HepG2 (cell line): ENCODE results near the gene CREB3. TPM values are rescaled to one million over a fixed set of nuclear protein-coding genes. Genes with fewer than 3 reads are reported as not detected.
A peak's percentile ranks its signal among the peaks of the same experiment; 100 is the strongest.

Experiments
- ATF7-NPFF ChIP-seq: sonication (generic); formaldehyde crosslinking; IDR thresholded peaks from 2 replicates; pipeline ENCODE4 v1.8.1; 2023; ENCODE audit warnings: mild to moderate bottlenecking, low read depth, missing genetic modification reagents, moderate library complexity
- ATM ChIP-seq: fragments of 450-650 bp; IDR thresholded peaks from 2 replicates; pipeline ENCODE4 v1.7.1; 2017; ENCODE audit warnings: mild to moderate bottlenecking, borderline replicate concordance
- ATRX ChIP-seq: sonication (generic); formaldehyde crosslinking; IDR thresholded peaks from 2 replicates; pipeline ENCODE4 v1.4.0; 2020; ENCODE audit warnings: missing genetic modification reagents, borderline replicate concordance
- CAMTA2 ChIP-seq: sonication (generic); formaldehyde crosslinking; IDR thresholded peaks from 2 replicates; pipeline ENCODE4 v1.4.0; 2020; ENCODE audit warnings: mild to moderate bottlenecking, missing genetic modification reagents, borderline replicate concordance
- FOXC1 ChIP-seq: sonication (generic); formaldehyde crosslinking; IDR thresholded peaks from 2 replicates; pipeline ENCODE4 v1.8.0; 2022; ENCODE audit warnings: mild to moderate bottlenecking, missing genetic modification reagents, borderline replicate concordance
- FOXK2 ChIP-seq: fragments of 450-650 bp; IDR thresholded peaks from 2 replicates; pipeline ENCODE4 v1.6.1; 2016
- IKZF4 ChIP-seq: sonication (generic); formaldehyde crosslinking; IDR thresholded peaks from 2 replicates; pipeline ENCODE4 v1.5.1; 2020; ENCODE audit warnings: borderline replicate concordance, mild to moderate bottlenecking, low read depth, missing genetic modification reagents; ENCODE audit errors: not compliant biosample characterization
- MATR3 ChIP-seq: sonication (generic); formaldehyde crosslinking; IDR thresholded peaks from 2 replicates; pipeline ENCODE4 v1.4.0; 2020; ENCODE audit warnings: missing genetic modification reagents
- PHF8 ChIP-seq: sonication (generic); formaldehyde crosslinking; IDR thresholded peaks from 2 replicates; pipeline ENCODE4 v1.5.0; 2020; ENCODE audit warnings: missing genetic modification reagents
- RBFOX2 ChIP-seq: fragments of 200-400 bp; formaldehyde crosslinking; IDR thresholded peaks from 2 replicates; pipeline ENCODE4 v1.6.1; 2017; ENCODE audit warnings: low read depth, mild to moderate bottlenecking, low read length
- RORA ChIP-seq: sonication (generic); formaldehyde crosslinking; IDR thresholded peaks from 2 replicates; pipeline ENCODE4 v1.5.0; 2020; ENCODE audit warnings: mild to moderate bottlenecking, missing genetic modification reagents, moderate library complexity
- SOX6 ChIP-seq, 2 experiments: fragments of 450-650 bp in 1 of 2; sonication (generic) in 1 of 2; formaldehyde crosslinking in 1 of 2; IDR thresholded peaks; 2 replicates each; pipeline versions ENCODE4 v1.4.0 to v1.6.1; 2017 to 2020; ENCODE audit warnings: antibody characterized with exemption in 1 of 2, mild to moderate bottlenecking in 1 of 2, missing genetic modification reagents in 1 of 2
- ZBTB8A ChIP-seq: sonication (generic); formaldehyde crosslinking; IDR thresholded peaks from 2 replicates; pipeline ENCODE4 v1.4.0; 2020; ENCODE audit warnings: mild to moderate bottlenecking, low read depth, missing genetic modification reagents, borderline replicate concordance
- ZKSCAN1 ChIP-seq: fragments of 150-350 bp; IDR thresholded peaks from 2 replicates; pipeline ENCODE4 v1.6.1; 2014; ENCODE audit warnings: low read length
- ZNF180 ChIP-seq: sonication (generic); formaldehyde crosslinking; IDR thresholded peaks from 2 replicates; pipeline ENCODE4 v1.4.0; 2020; ENCODE audit warnings: low read depth, missing genetic modification reagents, borderline replicate concordance
- ZNF264 ChIP-seq: sonication (generic); formaldehyde crosslinking; IDR thresholded peaks from 2 replicates; pipeline ENCODE4 v1.4.0; 2020; ENCODE audit warnings: missing genetic modification reagents
- ZNF549 ChIP-seq: sonication (generic); formaldehyde crosslinking; IDR thresholded peaks from 2 replicates; pipeline ENCODE4 v1.5.0; 2020; ENCODE audit warnings: missing genetic modification reagents
- ZNF556 ChIP-seq: sonication (generic); formaldehyde crosslinking; IDR thresholded peaks from 2 replicates; pipeline ENCODE4 v1.4.0; 2020; ENCODE audit warnings: mild to moderate bottlenecking, missing genetic modification reagents, borderline replicate concordance
- ZNF577 ChIP-seq: sonication (generic); formaldehyde crosslinking; IDR thresholded peaks from 2 replicates; pipeline ENCODE4 v1.4.0; 2020; ENCODE audit warnings: mild to moderate bottlenecking, low read depth, missing genetic modification reagents, borderline replicate concordance
- ZNF614 ChIP-seq: IDR thresholded peaks from 2 replicates; pipeline ENCODE4 v1.6.1; 2018; ENCODE audit warnings: missing biosample characterization, missing genetic modification reagents, inconsistent platforms, borderline replicate concordance
- ZSCAN20 ChIP-seq: sonication (generic); formaldehyde crosslinking; IDR thresholded peaks from 2 replicates; pipeline ENCODE4 v1.4.0; 2020; ENCODE audit warnings: missing genetic modification reagents, mild to moderate bottlenecking, borderline replicate concordance
- ZSCAN22 ChIP-seq: sonication (generic); formaldehyde crosslinking; IDR thresholded peaks from 2 replicates; pipeline ENCODE4 v1.4.0; 2020; ENCODE audit warnings: mild to moderate bottlenecking, missing genetic modification reagents
- polyA plus RNA-seq, 8 experiments: library from polyadenylated mRNA; depleted of rRNA in 3 of 8; stranded (reverse) in 7 of 8; unstranded in 1 of 8; fragments of >200 nt; fragmentation: Illumina TruSeq in 4 of 8; extraction: Trizol in 4 of 8; gene quantifications; 2 replicates each; pipeline versions ENCODE4 v1.2.1 to v1.2.3, GENCODE V29; 2011 to 2016; ENCODE audit warnings: low read depth in 4 of 8, missing spikeins in 1 of 8, mixed read lengths in 1 of 8; ENCODE audit not compliant: insufficient read depth in 1 of 8
- total RNA-seq, 5 experiments: library from RNA; depleted of rRNA; stranded (reverse); fragments of >200 nt; fragmentation: Illumina TruSeq; extraction: Trizol; gene quantifications; 2 replicates each; pipeline ENCODE4 v1.2.3, GENCODE V29; 2016; ENCODE audit warnings: low read depth in 1 of 5
- TF ChIP-seq, protein P1 (sequence below): sonication (generic); formaldehyde crosslinking; conservative IDR thresholded peaks from 2 replicates; pipeline ENCODE4 v1.8.0; 2022; ENCODE audit warnings: missing genetic modification reagents
- TF ChIP-seq, protein P2 (sequence below): sonication (generic); formaldehyde crosslinking; IDR thresholded peaks from 2 replicates; pipeline ENCODE4 v1.8.0; 2022; ENCODE audit warnings: mild to moderate bottlenecking, missing genetic modification reagents, borderline replicate concordance
- TF ChIP-seq, protein P3 (sequence below): sonication (generic); formaldehyde crosslinking; conservative IDR thresholded peaks from 2 replicates; pipeline ENCODE4 v1.4.0; 2020; ENCODE audit warnings: missing genetic modification reagents

CREB3 gene
- total and polyA plus RNA-seq, 2 of the 13 experiments (the other 11 are each of a cell fraction or from before 2014, with no cell fraction given) = 11.1 to 34.2 TPM

DNA sequence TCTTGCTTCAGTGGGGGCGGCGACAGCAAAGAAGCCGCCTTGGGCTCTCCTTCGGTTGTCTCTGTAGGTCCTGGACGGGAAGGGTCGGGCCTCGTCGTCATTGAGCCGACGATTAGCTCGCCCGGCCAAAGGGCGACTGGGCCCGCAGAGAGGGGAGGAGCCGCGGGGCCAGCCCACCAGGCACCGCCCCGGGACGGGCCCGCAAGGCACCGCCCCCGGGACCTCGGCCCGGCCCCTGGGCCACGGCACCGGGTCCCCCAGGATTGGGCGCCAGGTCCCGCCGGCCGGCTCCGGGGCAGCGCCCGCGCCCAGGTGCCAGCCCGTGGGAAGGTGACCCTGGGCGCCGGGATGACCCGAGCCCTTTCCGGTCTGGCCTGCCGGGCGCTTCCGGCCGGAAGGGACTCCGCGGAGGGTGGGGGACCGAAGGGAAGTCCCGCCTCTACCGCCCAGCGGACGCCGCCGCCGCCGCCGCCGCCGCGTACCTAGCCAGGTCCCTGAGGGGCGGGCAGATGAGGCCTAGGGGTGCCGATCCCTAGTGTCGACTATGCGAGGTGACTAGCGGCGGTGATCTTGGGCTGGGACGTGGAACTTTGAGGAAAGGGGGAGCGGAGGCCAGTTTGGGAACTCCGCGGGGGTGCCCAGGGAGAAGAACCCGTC lies 16.5 kb downstream of the CREB3 start, which contains the start of the genes GBA2 and RGP1 (continued):
- TF ChIP-seq, protein P1, sequence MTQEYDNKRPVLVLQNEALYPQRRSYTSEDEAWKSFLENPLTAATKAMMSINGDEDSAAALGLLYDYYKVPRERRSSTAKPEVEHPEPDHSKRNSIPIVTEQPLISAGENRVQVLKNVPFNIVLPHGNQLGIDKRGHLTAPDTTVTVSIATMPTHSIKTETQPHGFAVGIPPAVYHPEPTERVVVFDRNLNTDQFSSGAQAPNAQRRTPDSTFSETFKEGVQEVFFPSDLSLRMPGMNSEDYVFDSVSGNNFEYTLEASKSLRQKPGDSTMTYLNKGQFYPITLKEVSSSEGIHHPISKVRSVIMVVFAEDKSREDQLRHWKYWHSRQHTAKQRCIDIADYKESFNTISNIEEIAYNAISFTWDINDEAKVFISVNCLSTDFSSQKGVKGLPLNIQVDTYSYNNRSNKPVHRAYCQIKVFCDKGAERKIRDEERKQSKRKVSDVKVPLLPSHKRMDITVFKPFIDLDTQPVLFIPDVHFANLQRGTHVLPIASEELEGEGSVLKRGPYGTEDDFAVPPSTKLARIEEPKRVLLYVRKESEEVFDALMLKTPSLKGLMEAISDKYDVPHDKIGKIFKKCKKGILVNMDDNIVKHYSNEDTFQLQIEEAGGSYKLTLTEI (CRISPR knock-in tag) = no peak
- 0 out of 2 replicates have a peak, but pooled peaks have one; percentile 56 for TF ChIP-seq CAMTA2 (CRISPR knock-in tag)
- TF ChIP-seq FOXK2 = no peak
- no peak for TF ChIP-seq ZSCAN22 (CRISPR knock-in tag)
- TF ChIP-seq FOXC1 (CRISPR knock-in tag) = no peak; the same call in 1 of the 2 replicates
- TF ChIP-seq SOX6 (IDR thresholded peaks at IDR 0.05) = no peak
- no peak for TF ChIP-seq SOX6 (CRISPR knock-in tag; IDR thresholded peaks at IDR 0.05)
- TF ChIP-seq, protein P2, sequence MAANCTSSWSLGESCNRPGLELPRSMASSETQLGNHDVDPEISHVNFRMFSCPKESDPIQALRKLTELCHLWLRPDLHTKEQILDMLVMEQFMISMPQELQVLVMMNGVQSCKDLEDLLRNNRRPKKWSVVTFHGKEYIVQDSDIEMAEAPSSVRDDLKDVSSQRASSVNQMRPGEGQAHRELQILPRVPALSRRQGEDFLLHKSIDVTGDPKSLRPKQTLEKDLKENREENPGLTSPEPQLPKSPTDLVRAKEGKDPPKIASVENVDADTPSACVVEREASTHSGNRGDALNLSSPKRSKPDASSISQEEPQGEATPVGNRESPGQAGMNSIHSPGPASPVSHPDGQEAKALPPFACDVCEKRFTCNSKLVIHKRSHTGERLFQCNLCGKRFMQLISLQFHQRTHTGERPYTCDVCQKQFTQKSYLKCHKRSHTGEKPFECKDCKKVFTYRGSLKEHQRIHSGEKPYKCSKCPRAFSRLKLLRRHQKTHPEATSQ (CRISPR knock-in tag) = no peak
- no peak for TF ChIP-seq ZKSCAN1
- TF ChIP-seq, protein P3, sequence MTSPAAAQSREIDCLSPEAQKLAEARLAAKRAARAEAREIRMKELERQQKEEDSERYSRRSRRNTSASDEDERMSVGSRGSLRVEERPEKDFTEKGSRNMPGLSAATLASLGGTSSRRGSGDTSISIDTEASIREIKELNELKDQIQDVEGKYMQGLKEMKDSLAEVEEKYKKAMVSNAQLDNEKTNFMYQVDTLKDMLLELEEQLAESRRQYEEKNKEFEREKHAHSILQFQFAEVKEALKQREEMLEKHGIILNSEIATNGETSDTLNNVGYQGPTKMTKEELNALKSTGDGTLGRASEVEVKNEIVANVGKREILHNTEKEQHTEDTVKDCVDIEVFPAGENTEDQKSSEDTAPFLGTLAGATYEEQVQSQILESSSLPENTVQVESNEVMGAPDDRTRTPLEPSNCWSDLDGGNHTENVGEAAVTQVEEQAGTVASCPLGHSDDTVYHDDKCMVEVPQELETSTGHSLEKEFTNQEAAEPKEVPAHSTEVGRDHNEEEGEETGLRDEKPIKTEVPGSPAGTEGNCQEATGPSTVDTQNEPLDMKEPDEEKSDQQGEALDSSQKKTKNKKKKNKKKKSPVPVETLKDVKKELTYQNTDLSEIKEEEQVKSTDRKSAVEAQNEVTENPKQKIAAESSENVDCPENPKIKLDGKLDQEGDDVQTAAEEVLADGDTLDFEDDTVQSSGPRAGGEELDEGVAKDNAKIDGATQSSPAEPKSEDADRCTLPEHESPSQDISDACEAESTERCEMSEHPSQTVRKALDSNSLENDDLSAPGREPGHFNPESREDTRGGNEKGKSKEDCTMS (CRISPR knock-in tag) = no peak
- no peak for TF ChIP-seq ZBTB8A (CRISPR knock-in tag)
- no peak; the same call in 1 of the 2 replicates for TF ChIP-seq ZNF556 (CRISPR knock-in tag)
- no peak for TF ChIP-seq MATR3 (CRISPR knock-in tag)
- TF ChIP-seq ATRX (CRISPR knock-in tag) = no peak
- TF ChIP-seq ZNF180 = no peak
- TF ChIP-seq ZSCAN20 (CRISPR knock-in tag) = no peak; the same call in 1 of the 2 replicates
- no peak; the same call in 1 of the 2 replicates for TF ChIP-seq ATF7-NPFF (CRISPR knock-in tag)
- TF ChIP-seq ATM = no peak
- TF ChIP-seq RBFOX2 = peak; percentile 93
- TF ChIP-seq RORA (CRISPR knock-in tag) = no peak
- no peak for TF ChIP-seq ZNF577 (CRISPR knock-in tag)
- peak; percentile 95 for TF ChIP-seq PHF8 (CRISPR knock-in tag)
- no peak for TF ChIP-seq ZNF614 (CRISPR knock-in tag)
- TF ChIP-seq ZNF264 (CRISPR knock-in tag) = no peak
- TF ChIP-seq IKZF4 (CRISPR knock-in tag) = no peak
- no peak for TF ChIP-seq ZNF549 (CRISPR knock-in tag)
